EL (cell line): ENCODE measurements around the gene GEMIN2.
A peak's percentile ranks its signal among the peaks of the same experiment; 100 is the strongest.
"Not testable (repeated sequence)": the region's sequence is repeated elsewhere in the genome, so short reads cannot be mapped to it uniquely, and the experiment has no call there.

Source experiments
- DNase-seq: peaks from one replicate; pipeline ENCODE4 v3.0.0-alpha.2; 2016

The GEMIN2 gene

GRCh38 chr14:39113685-39114072 is 444 bp upstream of the GEMIN2 start:
- no peak for DNase-seq

- DNase-seq: no peak
Measured at GRCh38 chr14:39122330-39123138, 8.4 kb downstream of the GEMIN2 start.

- DNase-seq: not testable (repeated sequence)
Measured at GRCh38 chr14:39137835-39138234, 23.7 kb downstream of the GEMIN2 start.

- no peak for DNase-seq
Measured at GRCh38 chr14:39138440-39138839, 24.3 kb downstream of the GEMIN2 start.

- DNase-seq: no peak
Measured at GRCh38 chr14:39140170-39140569, 26.0 kb downstream of the GEMIN2 start.

- DNase-seq: not testable (repeated sequence)
Measured at GRCh38 chr14:39141623-39142022, 27.5 kb downstream of the GEMIN2 start.

GRCh38 chr14:39143226-39143625 is 29.1 kb downstream of the GEMIN2 start:
- DNase-seq: not testable (repeated sequence)

- DNase-seq: no peak
Measured at GRCh38 chr14:39145266-39145966, 31.3 kb downstream of the GEMIN2 start.

GRCh38 chr14:39154594-39155189 is 40.6 kb downstream of the GEMIN2 start:
- DNase-seq: no peak

- no peak for DNase-seq
Measured at GRCh38 chr14:39157491-39157890, 43.4 kb downstream of the GEMIN2 start.

- DNase-seq: no peak
Measured at GRCh38 chr14:39158222-39158858, 44.2 kb downstream of the GEMIN2 start.

- no peak for DNase-seq
Measured at GRCh38 chr14:39160494-39160893, 46.4 kb downstream of the GEMIN2 start.

GRCh38 chr14:39167797-39168320 is 53.7 kb downstream of the GEMIN2 start:
- not testable (repeated sequence) for DNase-seq

GRCh38 chr14:39168591-39168990 is 54.5 kb downstream of the GEMIN2 start:
- DNase-seq: no peak

- DNase-seq: no peak
Measured at GRCh38 chr14:39169541-39169900, 55.4 kb downstream of the GEMIN2 start.

GRCh38 chr14:39173198-39173597 is 59.1 kb downstream of the GEMIN2 start:
- DNase-seq: no peak

- peak; percentile 100 for DNase-seq
Measured at GRCh38 chr14:39174560-39175444, 60.7 kb downstream of the GEMIN2 start, which contains the start of gene PNN. Gene PNN (plus strand): TSS chr14:39175254. CDS start chr14:39175280, 26 bp downstream.

- DNase-seq: peak; percentile 40
Measured at GRCh38 chr14:39175445-39176262, 61.5 kb downstream of the GEMIN2 start.

- DNase-seq: no peak
Measured at GRCh38 chr14:39176263-39177167, 62.4 kb downstream of the GEMIN2 start.

- no peak for DNase-seq
Measured at GRCh38 chr14:39177168-39177545, 63.0 kb downstream of the GEMIN2 start.
